Panc1 (cell line): ENCODE data around the gene AADACL3. TPM values are rescaled to one million over a fixed set of nuclear protein-coding genes. Genes with fewer than 3 reads are reported as not detected.

ENCODE experiments used
- ATAC-seq: fragments of 200-7000 bp; cut with Tn5 transposase; 2 replicates; pipeline ENCODE4 v1.9.1; 2020; ENCODE audit warnings: mild to moderate bottlenecking, moderate library complexity
- BruUV-seq: library from RNA; stranded (reverse); fragments of 400-500 nt; replicated peaks from 2 replicates; lab custom pipeline; 2021; lab: Mats Ljungman, UMichigan
- CTCF ChIA-PET: fragments of 300-600 bp; sonication (Branson Sonifier 250); formaldehyde crosslinking; loops from one replicate; lab custom pipeline; 2022; ENCODE audit warnings: antibody characterized with exemption; lab: Charles Lee
- POLR2A ChIA-PET: fragments of 300-600 bp; sonication (Branson Sonifier 250); formaldehyde crosslinking; loops from one replicate; lab custom pipeline; 2022; ENCODE audit warnings: antibody characterized with exemption; lab: Charles Lee
- DNase-seq: peaks from one replicate; pipeline ENCODE4 v3.0.0-alpha.2; 2010; ENCODE audit warnings: low read depth, low spot score
- H3K27ac ChIP-seq: 2 replicates; pipeline ENCODE4 v1.5.1; 2011; ENCODE audit warnings: mild to moderate bottlenecking, low read length, inconsistent platforms
- H3K27me3 ChIP-seq: fragments of 200-500 bp; sonication (Bioruptor generic); 2 replicates; pipeline ENCODE4 v1.6.0; 2014; ENCODE audit warnings: low read length, inconsistent platforms; ENCODE audit not compliant: control insufficient read depth, insufficient read depth
- H3K36me3 ChIP-seq: fragments of 200-500 bp; sonication (Bioruptor generic); 2 replicates; pipeline ENCODE4 v1.5.1; 2014; ENCODE audit warnings: inconsistent platforms, mild to moderate bottlenecking, low read length, moderate library complexity; ENCODE audit not compliant: control insufficient read depth, insufficient read depth
- H3K4me1 ChIP-seq: 2 replicates; pipeline ENCODE4 v1.5.1; 2011; ENCODE audit warnings: inconsistent platforms, mild to moderate bottlenecking, low read length, moderate library complexity; ENCODE audit not compliant: control insufficient read depth, insufficient read depth
- H3K4me3 ChIP-seq, 2 experiments: 2 replicates each; pipeline ENCODE4 v1.5.1; 2011 to 2012; ENCODE audit warnings: low read depth in 2 of 2, low read length in 2 of 2, mild to moderate bottlenecking in 2 of 2, inconsistent platforms in 1 of 2, moderate library complexity in 1 of 2
- H3K9me3 ChIP-seq: fragments of 200-500 bp; sonication (Bioruptor generic); 2 replicates; pipeline ENCODE4 v1.5.1; 2014; ENCODE audit warnings: low read depth, mild to moderate bottlenecking, inconsistent platforms, low read length, moderate library complexity; ENCODE audit not compliant: control insufficient read depth, insufficient read depth
- CTCF ChIP-seq: fragments of 450-650 bp; IDR thresholded peaks from 2 replicates; pipeline ENCODE4 v1.5.1; 2017; ENCODE audit warnings: mild to moderate bottlenecking
- POLR2AphosphoS5 ChIP-seq: IDR thresholded peaks from 2 replicates; pipeline ENCODE4 v1.6.1; 2012; ENCODE audit warnings: mild to moderate bottlenecking, low read depth, low read length, moderate library complexity
- REST ChIP-seq, 2 experiments: IDR thresholded peaks; 2 replicates each; pipeline ENCODE4 v1.6.1; 2011 to 2012; ENCODE audit warnings: low read depth in 2 of 2, control low read depth in 1 of 2, low read length in 1 of 2, mild to moderate bottlenecking in 1 of 2, moderate library complexity in 1 of 2; ENCODE audit not compliant: insufficient read depth in 1 of 2
- SIN3A ChIP-seq: IDR thresholded peaks from 2 replicates; pipeline ENCODE4 v1.6.1; 2012; ENCODE audit warnings: low read depth, mild to moderate bottlenecking, low read length, moderate library complexity, borderline replicate concordance; ENCODE audit not compliant: insufficient read depth
- TCF7L2 ChIP-seq: IDR thresholded peaks from 2 replicates; pipeline ENCODE4 v1.6.1; 2011; ENCODE audit warnings: mild to moderate bottlenecking, low read depth, low read length, inconsistent platforms
- in situ Hi-C: cut with HindIII; loops from 2 replicates; pipeline ENCODE4 v1.10.0; 2016; ENCODE audit warnings: low sequenced_read_pairs, low pct_unique_long_range_greater_than_20kb
- intact Hi-C: fragments of 100-400 bp; cut with micrococcal nuclease; formaldehyde crosslinking; loops from one replicate; pipeline ENCODE4 v1.10.0; 2022; ENCODE audit not compliant: unreplicated experiment
- total RNA-seq: library from RNA; stranded (reverse); gene quantifications from one replicate; pipeline ENCODE4 v1.2.1, GENCODE V29; 2021; ENCODE audit not compliant: unreplicated experiment

AADACL3 gene
- total RNA-seq, 1 experiment from 2014 or later = not detected

GRCh38 chr1:12745126-12745991 lies 29.4 kb downstream of the AADACL3 start:
- TF ChIP-seq POLR2AphosphoS5 = no peak
- TF ChIP-seq CTCF = no peak
- no peak for TF ChIP-seq TCF7L2
- TF ChIP-seq REST (IDR thresholded peaks at IDR 0.05; ENCODE audit: insufficient read depth in 1 of 2, low read depth in 2 of 2, low read length in 1 of 2) = no peak
- no peak for TF ChIP-seq SIN3A
- ATAC-seq = no peak

DNA sequence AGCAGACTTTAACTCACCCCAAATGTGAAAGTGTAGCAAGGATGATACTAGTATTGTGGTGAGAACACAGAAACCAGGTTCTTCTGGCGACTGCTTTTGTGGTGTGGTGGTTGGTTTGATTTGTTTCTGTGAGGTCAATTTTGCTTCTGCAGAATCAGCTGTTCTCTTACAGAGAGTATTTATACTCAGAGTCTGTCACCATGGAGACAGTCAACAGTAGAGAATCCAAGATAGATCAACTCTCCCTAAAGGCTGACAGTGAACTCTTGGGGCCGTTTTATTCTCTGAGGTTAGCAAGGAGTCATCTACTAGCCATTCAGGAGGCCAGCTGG lies 30.0 kb downstream of the AADACL3 start, which contains the start of gene CFAP107:
CFAP107 (plus strand) TSS at position 209 of the 332 bp plus-strand sequence. CDS start 231 bp downstream, outside the sequence.
- intact Hi-C loops (no loop called here), in situ Hi-C loops (no loop called here)
- ATAC-seq (no peak), DNase-seq (no peak)
- BruUV-seq = no TSS peak
- CTCF ChIA-PET = no interaction called here
- Histone ChIP-seq H3K9me3 (peaks cover 5% of the 10 kb centered on the region), H3K27me3 (peaks cover 7% of the 10 kb centered on the region), H3K27ac (peak within 1 kb of the TSS; percentile 6; the same call in 1 of the 2 replicates), H3K4me3 (no peak within 1 kb of the TSS), H3K36me3 (no peaks in the 10 kb centered on the region), H3K4me1 (no peaks in the 10 kb centered on the region)
- POLR2A ChIA-PET = no interaction called here
- TF ChIP-seq TCF7L2 = no peak
- TF ChIP-seq REST (IDR thresholded peaks at IDR 0.05; ENCODE audit: insufficient read depth in 1 of 2, low read depth in 2 of 2, low read length in 1 of 2) = no peak
- TF ChIP-seq CTCF = no peak
- no peak for TF ChIP-seq POLR2AphosphoS5
- no peak for TF ChIP-seq SIN3A

More at GRCh38 chr1:12745126-12745991, 29.4 kb downstream of the AADACL3 start:
- ChIA-PET CTCF (no interaction called here), POLR2A (no interaction called here)
- no peak for DNase-seq
- peaks cover 5% of the 10 kb centered on the region for H3K9me3 ChIP-seq
- intact Hi-C loops (no loop called here), in situ Hi-C loops (no loop called here)
- H3K36me3 ChIP-seq = no peaks in the 10 kb centered on the region
- no peaks in the 10 kb centered on the region for H3K4me1 ChIP-seq
- peak overlapping the region; percentile 6; the same call in 1 of the 2 replicates for H3K27ac ChIP-seq
- H3K27me3 ChIP-seq = peaks cover 3% of the 10 kb centered on the region
- no peak overlapping the region for H3K4me3 ChIP-seq
- BruUV-seq = no TSS peak
